Head of caudate nucleus (tissue), 42 donors: Measurements from ENCODE around the gene GLIPR2.
"Not testable (repeated sequence)": the region's sequence is repeated elsewhere in the genome, so short reads cannot be mapped to it uniquely, and the experiment has no call there.

Source experiments
- DNase-seq, 42 donors: peaks; one replicate each; pipeline versions ENCODE4 v3.0.0 to v3.0.0-alpha.2; 2020 to 2021; ENCODE audit warnings: mixed read lengths in 7 of 42
- intact Hi-C: fragments of 100-400 bp; cut with DNase I; formaldehyde crosslinking; loops from one replicate; pipeline ENCODE4 v1.15.0; 2022

Gene GLIPR2, protein sequence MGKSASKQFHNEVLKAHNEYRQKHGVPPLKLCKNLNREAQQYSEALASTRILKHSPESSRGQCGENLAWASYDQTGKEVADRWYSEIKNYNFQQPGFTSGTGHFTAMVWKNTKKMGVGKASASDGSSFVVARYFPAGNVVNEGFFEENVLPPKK

DNA sequence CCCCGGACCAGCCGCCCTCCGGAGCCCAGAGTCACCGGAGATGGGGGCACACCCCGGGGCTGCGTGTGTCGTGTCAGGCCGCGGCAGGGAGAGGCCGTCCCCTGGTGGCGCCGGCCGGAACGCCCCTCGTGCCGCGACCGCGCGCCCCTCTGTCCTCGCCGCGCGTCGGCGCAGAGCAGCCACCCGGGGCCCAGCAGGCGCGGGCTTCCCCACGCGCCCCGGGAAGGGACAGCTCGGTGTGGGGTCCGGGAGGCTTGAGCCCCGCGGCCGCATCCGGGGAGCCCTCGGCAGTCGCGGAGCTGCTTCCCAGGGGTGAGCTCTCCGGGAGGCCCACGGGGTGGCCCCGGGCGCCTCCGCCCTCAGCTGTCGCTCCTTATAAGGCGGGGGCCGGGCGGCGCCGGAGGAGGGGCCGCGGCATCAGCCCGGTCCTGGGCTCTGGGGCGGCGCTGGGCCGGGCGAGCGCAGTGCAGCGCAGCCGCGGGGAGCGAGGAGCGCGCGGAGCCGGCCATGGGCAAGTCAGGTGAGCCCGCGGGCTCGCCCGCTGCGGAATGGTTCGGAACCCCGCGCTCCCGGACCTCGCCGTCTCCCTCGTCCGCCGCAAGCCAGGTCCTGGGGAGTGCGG, at the start of gene GLIPR2:
Gene GLIPR2, plus strand, starts transcription at position 462 of the 622 bp plus-strand sequence. Its CDS starts 46 bp downstream, at position 508.
- intact Hi-C loops: no loop called here
- peak; percentile 44 to 91 (median 82) for DNase-seq

- intact Hi-C loops: not testable (repeated sequence)
Measured at GRCh38 chr9:36087054-36087453, 49.5 kb upstream of the GLIPR2 start.

DNA sequence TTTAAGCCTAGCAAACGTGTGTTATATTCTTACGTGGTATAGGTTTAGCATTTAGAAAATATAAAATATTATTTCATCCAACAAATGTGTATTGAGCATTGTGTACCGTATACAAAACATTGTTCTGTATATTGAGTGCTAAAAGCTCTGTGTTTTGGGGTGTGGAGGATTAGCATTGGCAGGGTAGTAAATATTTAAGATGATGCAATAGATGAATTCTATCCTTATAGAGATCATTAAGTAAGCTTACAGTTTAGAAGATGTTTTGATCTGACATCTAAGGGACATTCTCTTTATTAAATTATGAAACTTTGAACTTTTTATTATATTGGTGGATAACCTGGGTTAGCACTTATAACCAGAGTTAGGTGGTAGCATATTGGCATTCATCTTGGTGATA, 48.5 kb upstream of the GLIPR2 start:
- intact Hi-C loops: no loop called here

More at GRCh38 chr9:36087054-36087453, 49.5 kb upstream of the GLIPR2 start:
- not testable (repeated sequence) for DNase-seq

GRCh38 chr9:36091026-36091953, 45.2 kb upstream of the GLIPR2 start:
- intact Hi-C loops: no loop called here
- DNase-seq: no peak

More for the DNA sequence above, 48.5 kb upstream of the GLIPR2 start:
- DNase-seq: no peak

GRCh38 chr9:36092014-36092413, 44.5 kb upstream of the GLIPR2 start:
- DNase-seq: no peak
- intact Hi-C loops: no loop called here

- DNase-seq: peak in 1 of 42 donors; percentile 15
- intact Hi-C loops: no loop called here
Measured at GRCh38 chr9:36092509-36093215, 43.9 kb upstream of the GLIPR2 start.

GRCh38 chr9:36093384-36093783, 43.1 kb upstream of the GLIPR2 start:
- intact Hi-C loops: no loop called here
- no peak for DNase-seq

DNA sequence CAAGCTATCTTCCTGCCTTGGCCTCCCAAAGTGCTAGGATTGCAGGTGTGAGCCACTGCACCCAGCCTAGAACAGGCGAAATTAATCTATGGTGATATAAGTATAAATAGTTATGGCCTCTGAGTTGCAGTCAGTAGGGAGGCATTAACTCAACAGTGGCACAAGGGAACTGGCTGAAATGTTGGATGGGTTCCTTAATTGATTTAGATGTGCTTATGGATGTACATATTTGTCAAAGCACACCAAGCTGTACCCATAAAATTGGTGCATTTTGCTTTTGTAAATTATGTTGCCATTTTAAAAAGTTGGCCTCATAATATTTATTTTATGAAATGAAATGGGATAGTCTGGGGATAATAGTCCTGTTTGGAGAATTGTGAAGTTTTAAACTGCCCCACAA, 36.8 kb upstream of the GLIPR2 start:
- intact Hi-C loops: no loop called here

GRCh38 chr9:36100532-36100931, 36.0 kb upstream of the GLIPR2 start:
- intact Hi-C loops: no loop called here

More for the DNA sequence above, 36.8 kb upstream of the GLIPR2 start:
- DNase-seq: no peak

DNA sequence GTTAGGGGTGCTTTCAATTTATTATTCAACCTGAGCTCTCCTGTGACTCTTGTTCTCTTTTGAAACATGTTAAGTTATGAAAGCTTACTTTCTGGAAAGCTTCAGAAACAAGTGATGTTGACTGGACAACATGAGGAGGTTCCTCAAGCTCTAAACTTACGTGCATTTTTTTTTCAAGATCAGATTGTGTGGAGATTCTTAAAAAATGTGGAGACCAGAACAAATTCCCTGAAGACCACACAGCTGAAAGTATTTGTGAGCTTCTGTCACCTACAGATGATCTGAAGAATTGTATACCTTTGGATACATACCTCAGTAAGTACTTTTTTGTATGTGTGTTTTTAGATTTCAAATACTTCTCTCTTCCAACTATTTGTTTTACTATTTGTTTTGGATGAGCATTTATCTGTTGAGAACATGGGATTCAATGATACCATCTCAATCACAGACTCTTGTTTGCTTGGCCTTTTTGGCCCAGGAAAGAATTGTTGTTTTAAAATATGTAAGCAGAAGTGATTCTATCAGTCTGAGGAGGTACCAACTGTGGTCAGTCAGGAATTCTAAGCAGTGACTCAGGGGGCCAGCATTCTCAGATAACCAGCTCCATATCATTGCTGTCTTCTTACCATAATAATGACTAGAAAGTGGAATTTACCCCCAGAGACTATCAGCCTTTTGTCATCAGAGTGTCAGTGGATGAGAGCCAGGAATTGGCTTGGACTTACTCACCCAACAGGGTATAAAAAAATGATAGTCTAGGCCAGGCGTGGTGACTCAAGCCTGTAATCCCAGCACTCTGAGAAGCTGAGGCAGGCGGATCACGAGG, 34.4 kb upstream of the GLIPR2 start:
- intact Hi-C loops: no loop called here
- DNase-seq: peak in 5 of 42 donors; percentile 7 to 49 (median 17)

More at GRCh38 chr9:36100532-36100931, 36.0 kb upstream of the GLIPR2 start:
- no peak for DNase-seq

DNA sequence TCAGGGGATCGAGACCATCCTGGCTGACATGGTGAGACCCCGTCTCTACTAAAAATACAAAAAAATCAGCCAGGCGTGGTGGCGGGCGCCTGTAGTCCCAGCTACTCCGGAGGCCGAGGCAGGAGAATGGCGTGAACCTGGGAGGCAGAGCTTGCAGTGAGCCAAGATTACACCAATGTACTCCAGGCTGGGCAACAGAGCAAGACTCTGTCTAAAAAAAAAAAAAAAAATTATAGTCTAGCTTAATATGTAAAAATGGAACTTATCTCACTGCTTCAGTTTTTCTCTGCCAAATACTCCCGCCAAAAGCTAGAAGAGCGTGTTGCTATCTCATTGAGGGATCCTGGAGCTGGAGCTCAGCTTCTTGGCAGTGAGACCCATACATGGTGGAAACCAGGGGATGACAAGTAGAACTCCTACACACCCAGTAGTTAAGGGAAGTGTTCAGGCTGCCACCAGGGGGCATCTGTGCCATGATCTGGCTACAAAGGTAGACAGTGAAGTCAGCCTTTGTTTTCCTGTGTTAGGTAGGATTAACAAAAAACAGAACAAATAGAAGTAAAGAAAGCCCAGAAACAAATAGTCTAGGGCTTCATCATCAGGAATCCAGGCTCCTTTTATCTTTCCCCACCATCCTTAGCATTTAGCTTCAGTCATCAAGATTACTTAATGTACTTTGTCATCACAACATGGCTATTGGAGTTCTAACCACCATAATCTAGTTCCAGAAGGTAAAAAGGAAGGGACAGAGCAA, 33.6 kb upstream of the GLIPR2 start:
- intact Hi-C loops: loop anchor here (1.0 kb wide), 1 partner anchor 63 kb away; no protein-coding TSS in a partner anchor
- peak; percentile 67 to 94 (median 88) for DNase-seq

DNA sequence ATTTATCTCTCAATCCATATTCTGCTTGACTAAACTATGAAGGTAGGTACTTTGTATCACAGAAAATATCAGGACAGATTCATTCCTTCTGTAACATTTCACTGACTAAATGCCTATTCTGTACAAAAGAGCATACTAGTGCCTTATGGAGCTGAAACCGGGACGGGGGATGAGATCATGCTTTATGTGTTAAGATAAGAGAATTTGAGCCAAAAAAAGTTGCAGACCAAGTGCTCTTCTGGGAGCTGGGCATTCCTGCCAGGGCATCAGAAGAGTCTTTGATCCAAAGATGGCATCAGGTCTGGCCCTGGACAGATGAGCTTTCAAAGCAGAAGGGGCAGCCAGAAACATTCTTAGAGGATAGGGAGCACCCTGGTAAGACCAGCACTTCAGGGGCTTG, 27.5 kb upstream of the GLIPR2 start:
- intact Hi-C loops: no loop called here
- no peak for DNase-seq

DNA sequence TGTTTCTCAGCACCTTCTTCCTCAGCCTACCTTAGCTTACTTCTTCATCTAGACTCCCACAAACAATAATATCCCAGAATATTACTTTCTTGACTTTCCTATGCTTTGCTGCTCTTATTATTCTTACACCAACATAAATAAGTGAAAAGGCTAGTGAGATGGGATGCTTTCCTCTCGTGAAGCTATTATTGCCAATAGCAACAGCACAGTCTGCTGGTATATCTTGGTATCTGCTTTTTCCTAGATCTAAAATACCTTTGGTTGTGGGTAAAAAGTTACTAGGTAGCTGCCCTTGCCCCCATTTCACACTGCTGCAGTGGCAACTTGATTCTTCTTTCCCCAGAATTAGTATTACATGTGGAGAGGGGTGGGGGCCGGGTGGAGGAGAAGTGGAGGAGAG, 26.1 kb upstream of the GLIPR2 start:
- intact Hi-C loops: no loop called here
- no peak for DNase-seq

DNA sequence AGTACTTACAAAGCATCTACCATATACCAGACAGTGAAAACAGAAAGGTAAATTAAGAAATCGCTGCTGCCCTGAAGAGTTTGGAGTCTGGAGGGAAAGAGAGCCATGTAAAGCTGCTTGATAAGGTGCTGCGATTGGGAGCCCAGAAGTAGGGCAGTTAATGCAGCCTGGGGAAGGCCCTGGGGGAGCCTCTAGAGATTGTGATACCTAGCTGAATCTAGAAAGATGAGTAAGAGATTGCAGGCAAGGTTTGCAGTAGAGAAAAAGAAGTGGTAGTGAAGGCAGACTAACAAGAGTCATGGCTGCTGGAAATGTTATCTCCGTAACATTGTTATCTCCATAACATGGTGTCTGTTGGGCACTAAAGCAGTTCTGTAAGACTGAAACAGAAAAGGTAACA, 24.0 kb upstream of the GLIPR2 start:
- no peak for DNase-seq
- intact Hi-C loops: no loop called here

GRCh38 chr9:36113999-36114398, 22.5 kb upstream of the GLIPR2 start:
- intact Hi-C loops: no loop called here
- no peak for DNase-seq

GRCh38 chr9:36116593-36116992, 19.9 kb upstream of the GLIPR2 start:
- DNase-seq: no peak
- intact Hi-C loops: no loop called here

DNA sequence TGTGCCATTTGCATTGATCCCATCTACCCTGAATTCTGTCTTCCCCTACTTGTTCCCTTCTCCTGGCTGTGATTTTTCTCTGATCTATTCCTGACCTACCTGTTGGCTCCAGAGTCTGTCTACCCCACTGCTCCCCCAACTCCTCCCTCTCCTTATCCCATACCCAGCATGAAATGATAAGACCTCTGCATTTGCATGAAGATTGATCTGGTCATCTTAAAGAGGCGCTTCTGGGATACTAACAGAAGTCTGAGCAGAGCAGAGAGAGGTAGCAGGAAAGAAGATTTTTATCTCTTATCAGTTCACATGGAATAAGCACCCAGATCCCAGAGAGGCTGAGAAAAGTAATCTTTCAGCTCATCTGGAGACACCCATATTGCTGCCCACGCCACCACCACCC, 18.3 kb upstream of the GLIPR2 start:
- DNase-seq: no peak
- intact Hi-C loops: no loop called here

- DNase-seq: no peak
- intact Hi-C loops: no loop called here
Measured at GRCh38 chr9:36118706-36119105, 17.8 kb upstream of the GLIPR2 start.
